ENCODE measurements around the gene LOXL3. TPM values are rescaled to one million over a fixed set of nuclear protein-coding genes. Genes with fewer than 3 reads are reported as not detected.

Gene LOXL3
- total RNA-seq, 1 donor from 2014 or later = 62.1 TPM

- TF ChIP-seq CTCF (IDR thresholded peaks at IDR 0.05) = peak; percentile 97
- peaks cover 16% of the 10 kb centered on the region for H3K36me3 Mint-ChIP-seq (ENCODE audit: unreplicated experiment)
- peaks cover 30% of the 10 kb centered on the region for H3K4me1 Mint-ChIP-seq (ENCODE audit: unreplicated experiment)
- no peaks in the 10 kb centered on the region for H3K27me3 Mint-ChIP-seq (ENCODE audit: unreplicated experiment)
- peak within 1 kb of the TSS; percentile 99 for H3K4me3 Mint-ChIP-seq (ENCODE audit: unreplicated experiment)
- DNase-seq (ENCODE audit: extremely low spot score, unreplicated experiment) = peak; percentile 96
- peak within 1 kb of the TSS; percentile 99 for H3K27ac Mint-ChIP-seq (ENCODE audit: unreplicated experiment)
- H3K9me3 Mint-ChIP-seq (ENCODE audit: unreplicated experiment) = no peaks in the 10 kb centered on the region
These were observed 70.7 kb downstream of the LOXL3 start, which contains the start of the genes CCDC142 and TTC31 for GRCh38 chr2:74482801-74483674. Gene CCDC142 (minus strand): TSS chr2:74482998. CDS start chr2:74482837, 161 bp downstream. Gene TTC31 (plus strand): TSS chr2:74483081. CDS start chr2:74483096, 15 bp downstream.

Other genes with a start within 250 kb of the LOXL3 start
- gene SLC4A5, start 210.5 kb downstream of the LOXL3 start, total RNA-seq = 1.6 and 2.3 TPM in 2 replicates
- gene DCTN1, start 173.6 kb downstream of the LOXL3 start, total RNA-seq = 182 and 186 TPM in 2 replicates
- 2.4 and 2.8 TPM in 2 replicates for gene C2orf81, start 132.3 kb downstream of the LOXL3 start, total RNA-seq
- gene WDR54, start 132.2 kb downstream of the LOXL3 start, total RNA-seq = 15.8 and 16.2 TPM in 2 replicates
- 19.1 and 22.1 TPM in 2 replicates for gene RTKN, start 112.0 kb downstream of the LOXL3 start, total RNA-seq
- gene INO80B, start 98.9 kb downstream of the LOXL3 start, total RNA-seq = 34.9 and 41.9 TPM in 2 replicates
- gene WBP1, start 95.5 kb downstream of the LOXL3 start, total RNA-seq = 86.3 and 96.1 TPM in 2 replicates
- 55.9 and 59.5 TPM in 2 replicates for gene MOGS, start 88.6 kb downstream of the LOXL3 start, total RNA-seq
- 61.5 and 67.5 TPM in 2 replicates for gene MRPL53, start 81.3 kb downstream of the LOXL3 start, total RNA-seq
- gene CCDC142, start 70.9 kb downstream of the LOXL3 start, total RNA-seq = 20.6 TPM in 2 replicates
- 24.2 and 24.3 TPM in 2 replicates for gene TTC31, start 70.9 kb downstream of the LOXL3 start, total RNA-seq
- gene LBX2, start 54.3 kb downstream of the LOXL3 start, total RNA-seq = 1.0 and 1.1 TPM in 2 replicates
- gene PCGF1, start 46.2 kb downstream of the LOXL3 start, total RNA-seq = 32.2 and 32.5 TPM in 2 replicates
- gene TLX2, start 39.5 kb downstream of the LOXL3 start, total RNA-seq = not detected in 2 replicates
- 0.26 and 0.32 TPM in 2 replicates for gene DQX1, start 27.7 kb downstream of the LOXL3 start, total RNA-seq
- gene AUP1, start 24.2 kb downstream of the LOXL3 start, total RNA-seq = 96.3 and 97.1 TPM in 2 replicates
- 32.0 and 32.3 TPM in 2 replicates for gene HTRA2, start 24.0 kb downstream of the LOXL3 start, total RNA-seq
- gene DOK1, start 778 bp upstream of the LOXL3 start, total RNA-seq = 15.8 and 17.7 TPM in 2 replicates
- gene M1AP, start 94.4 kb upstream of the LOXL3 start, total RNA-seq = not detected in 2 replicates
- gene SEMA4F, start 100.3 kb upstream of the LOXL3 start, total RNA-seq = 12.1 and 14.2 TPM in 2 replicates

All from osteocyte (in vitro differentiated cells).